Stimulated activated naive CD4-positive, alpha-beta T cell treated with Interleukin-2 at 50 U/mL for 16 hours (primary cell): ENCODE measurements around the gene ANKS1A.

Source experiments
- DNase-seq: peaks from one replicate; lab custom pipeline; 2025; lab: John Stamatoyannopoulos, UW

ANKS1A gene

DNA sequence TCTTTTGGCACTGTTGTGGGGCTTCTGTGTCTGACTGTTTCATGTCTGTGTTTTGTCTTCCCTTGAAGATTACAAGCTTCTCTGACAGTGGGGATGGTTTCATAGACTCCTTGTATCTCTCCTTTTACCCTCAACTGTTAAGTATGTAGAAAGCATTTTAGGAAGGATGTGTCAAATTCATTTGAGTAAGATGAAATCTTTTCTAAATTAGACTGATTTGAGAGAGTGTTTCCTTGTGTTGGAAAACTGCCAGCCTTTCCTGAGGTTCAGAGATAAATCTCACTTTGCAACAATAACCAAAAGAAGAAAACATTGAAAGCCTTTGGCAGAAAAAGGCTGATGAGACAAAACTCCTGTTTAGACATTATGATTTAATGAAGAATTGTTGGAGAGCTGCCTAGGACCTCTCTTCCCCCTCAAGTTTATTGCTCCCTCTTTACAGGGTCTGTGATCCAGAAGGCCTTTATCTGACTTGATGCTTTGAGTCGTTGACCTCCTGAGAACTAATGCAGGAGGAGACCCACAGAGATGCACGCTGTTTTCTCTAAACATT is 68.3 kb downstream of the ANKS1A start:
- DNase-seq, result no peak

DNA sequence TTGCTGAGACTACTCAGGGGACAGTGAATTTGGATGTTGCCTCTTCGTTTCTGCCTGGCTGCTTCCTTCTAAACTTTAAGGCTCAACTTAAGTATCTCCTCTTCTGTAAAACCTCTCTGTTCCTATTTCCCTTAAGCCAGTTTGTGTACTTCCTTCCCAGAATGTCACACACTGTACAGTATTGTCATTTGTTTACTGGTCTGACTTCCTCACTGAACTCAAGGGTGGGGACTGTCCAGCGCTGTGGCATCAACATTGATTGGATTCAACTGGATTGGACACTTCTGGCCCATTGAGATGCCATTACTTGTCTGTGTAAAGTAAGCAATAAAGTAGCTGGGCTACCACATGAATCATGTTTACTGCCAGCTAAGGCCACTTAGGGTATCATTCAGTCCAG is 69.7 kb downstream of the ANKS1A start:
- DNase-seq, result no peak

DNA sequence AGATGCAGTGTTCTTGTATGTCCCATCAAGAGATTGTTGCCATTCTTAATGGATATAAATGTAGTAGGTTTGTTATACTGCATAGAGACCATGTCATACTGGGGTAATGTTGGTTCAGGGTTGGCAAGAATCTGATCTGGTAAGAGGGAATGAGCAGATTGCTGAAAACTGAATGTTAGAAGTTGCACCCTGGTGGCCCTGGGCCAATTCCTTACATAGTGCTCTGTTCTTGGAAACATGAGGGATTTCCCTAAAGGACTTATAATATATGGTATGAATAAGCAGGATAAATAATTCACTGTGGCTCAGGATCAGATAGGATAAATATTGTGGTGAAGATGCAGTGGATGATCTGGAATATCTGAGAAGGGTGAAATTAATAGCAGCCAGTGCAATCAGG is 70.2 kb downstream of the ANKS1A start:
- DNase-seq, result no peak

DNA sequence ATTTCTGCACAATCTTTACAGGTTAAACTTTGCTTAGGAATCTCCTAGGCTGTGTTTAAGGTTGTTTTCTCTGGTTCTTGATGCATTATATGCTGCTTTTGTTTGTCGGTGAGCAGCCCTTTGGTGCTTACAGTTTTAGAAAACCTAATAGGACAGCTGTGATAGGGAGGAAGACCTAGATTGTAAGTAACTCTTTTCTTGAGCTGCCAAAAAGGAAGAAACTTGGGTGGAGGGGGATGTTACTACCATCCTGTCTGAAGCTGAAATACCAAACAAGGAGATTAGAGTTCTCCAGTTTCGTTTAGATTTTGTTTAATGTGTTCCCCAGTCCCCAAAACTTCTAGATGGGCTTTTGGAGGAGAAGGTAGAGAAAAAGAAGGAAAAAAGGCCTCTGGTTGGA is 72.0 kb downstream of the ANKS1A start:
- no peak for DNase-seq

DNA sequence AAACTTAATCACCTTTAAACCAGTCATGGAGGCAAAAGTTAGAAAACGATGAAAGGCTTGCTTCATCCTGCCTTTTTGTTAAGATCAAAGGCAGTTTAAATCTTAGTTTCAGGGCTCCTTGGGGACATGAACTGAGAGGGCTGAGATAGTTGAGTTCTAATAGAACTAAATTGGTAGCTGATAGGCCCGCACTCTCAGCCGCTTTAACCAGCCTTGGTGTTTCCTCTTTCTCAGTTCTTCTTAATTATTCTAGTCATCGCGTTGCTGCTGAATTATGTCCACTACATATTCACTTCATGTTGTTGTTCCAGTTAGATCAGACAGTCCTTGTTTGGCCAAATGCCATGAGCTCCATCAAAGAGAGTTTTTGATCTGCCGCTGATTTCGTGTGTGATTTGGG is 72.5 kb downstream of the ANKS1A start:
- no peak for DNase-seq

DNA sequence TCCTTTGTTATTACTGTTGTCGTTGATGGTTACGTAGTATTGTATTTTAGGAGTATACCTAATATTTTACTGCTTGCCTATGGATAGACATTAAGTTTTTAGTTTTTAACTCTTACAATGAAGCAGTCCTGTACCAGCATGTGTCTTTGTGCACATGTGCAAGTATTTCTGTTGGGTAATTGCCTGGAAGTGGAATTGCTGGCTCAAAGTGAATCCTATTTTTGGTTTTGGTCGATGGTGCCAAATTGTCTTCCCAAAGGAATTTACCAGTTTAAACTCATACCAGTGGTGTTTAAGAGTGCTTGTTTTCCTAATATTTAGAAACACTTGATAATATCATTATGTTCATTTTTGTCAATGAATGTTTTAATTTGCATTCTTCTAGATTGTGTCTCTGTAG is 75.5 kb downstream of the ANKS1A start:
- no peak for DNase-seq

DNA sequence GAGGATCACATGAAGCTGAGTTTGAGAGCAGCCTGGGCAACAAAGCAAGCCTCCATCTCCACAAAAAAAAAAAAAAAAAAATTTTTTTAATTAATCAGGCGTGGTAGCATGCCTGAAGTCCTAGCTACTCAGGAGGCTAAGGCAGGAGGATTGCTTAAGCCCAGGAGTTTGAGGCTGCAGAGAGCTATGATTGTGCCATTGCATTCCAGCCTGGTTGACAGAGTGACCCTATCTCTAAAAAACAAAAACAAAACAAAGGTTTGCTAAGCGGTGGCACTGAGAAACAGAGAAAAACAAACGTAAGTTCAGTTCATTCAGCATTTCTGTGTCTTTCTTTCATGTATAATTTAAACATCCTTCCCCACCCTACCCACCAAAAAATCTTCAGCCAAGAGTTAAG is 78.4 kb downstream of the ANKS1A start:
- DNase-seq, result no peak

DNA sequence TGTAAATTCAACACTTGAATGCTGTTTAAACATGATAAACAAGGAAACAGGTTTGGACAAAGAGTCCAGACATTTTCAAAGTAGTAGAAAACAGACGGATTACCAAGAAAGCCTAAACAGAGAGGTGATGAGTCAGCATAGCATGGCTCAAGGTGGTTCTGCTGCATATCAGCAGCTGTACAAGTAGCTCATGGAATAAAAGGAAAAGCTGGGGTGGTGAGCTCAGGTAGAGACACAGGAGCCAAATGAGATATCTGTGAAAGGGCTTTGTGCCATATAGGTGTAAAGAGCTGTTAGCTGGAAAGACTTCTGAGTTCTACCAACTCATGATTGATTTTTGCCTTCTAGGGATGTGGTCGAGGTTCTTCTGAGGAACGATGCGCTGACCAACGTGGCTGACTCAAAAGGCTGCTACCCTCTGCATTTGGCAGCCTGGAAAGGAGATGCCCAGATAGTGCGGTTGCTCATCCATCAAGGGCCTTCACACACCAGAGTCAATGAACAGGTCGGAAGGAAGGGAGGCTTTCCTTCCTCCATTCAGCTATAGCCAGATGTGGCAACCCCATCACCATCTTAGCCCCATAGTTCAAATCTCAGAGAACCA is 80.7 kb downstream of the ANKS1A start:
- DNase-seq, result no peak

DNA sequence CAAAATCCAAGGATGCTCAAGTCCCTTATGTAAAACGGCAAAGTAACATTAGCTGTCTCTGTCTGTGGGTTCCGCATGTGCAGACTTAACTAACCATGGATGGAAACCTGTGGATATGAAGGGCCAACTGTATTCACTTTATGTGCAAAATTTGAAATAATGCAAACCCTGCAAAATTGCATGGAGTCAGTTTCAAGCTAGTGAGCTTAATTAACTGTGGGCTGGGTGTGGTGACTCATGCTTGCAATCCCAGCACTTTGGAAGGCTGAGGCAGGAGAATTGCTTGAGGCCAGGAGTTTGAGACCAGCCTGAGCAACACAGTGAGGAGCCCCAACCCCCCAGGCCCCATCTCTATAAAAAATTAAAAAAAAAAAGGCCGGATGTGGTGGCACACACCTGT is 81.4 kb downstream of the ANKS1A start:
- DNase-seq, result no peak

DNA sequence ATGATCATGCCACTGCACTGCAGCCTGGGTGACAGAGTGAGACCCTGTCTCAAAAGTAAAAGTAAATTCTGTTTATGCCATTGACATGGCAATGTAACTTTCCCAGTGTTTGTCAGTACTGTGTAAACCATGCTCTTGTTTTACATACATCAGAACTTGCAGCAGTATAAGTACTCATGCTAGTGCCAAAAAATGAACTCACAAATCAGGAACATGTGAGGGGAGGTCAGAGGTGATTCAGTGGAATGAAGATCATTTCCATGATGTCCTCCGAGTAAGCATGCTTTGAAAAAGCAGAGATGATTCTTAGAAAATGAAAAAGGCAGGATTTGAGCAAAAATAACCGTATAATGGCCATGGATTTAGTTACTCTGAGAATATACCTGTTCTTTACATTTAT is 81.9 kb downstream of the ANKS1A start:
- DNase-seq, result no peak

DNA sequence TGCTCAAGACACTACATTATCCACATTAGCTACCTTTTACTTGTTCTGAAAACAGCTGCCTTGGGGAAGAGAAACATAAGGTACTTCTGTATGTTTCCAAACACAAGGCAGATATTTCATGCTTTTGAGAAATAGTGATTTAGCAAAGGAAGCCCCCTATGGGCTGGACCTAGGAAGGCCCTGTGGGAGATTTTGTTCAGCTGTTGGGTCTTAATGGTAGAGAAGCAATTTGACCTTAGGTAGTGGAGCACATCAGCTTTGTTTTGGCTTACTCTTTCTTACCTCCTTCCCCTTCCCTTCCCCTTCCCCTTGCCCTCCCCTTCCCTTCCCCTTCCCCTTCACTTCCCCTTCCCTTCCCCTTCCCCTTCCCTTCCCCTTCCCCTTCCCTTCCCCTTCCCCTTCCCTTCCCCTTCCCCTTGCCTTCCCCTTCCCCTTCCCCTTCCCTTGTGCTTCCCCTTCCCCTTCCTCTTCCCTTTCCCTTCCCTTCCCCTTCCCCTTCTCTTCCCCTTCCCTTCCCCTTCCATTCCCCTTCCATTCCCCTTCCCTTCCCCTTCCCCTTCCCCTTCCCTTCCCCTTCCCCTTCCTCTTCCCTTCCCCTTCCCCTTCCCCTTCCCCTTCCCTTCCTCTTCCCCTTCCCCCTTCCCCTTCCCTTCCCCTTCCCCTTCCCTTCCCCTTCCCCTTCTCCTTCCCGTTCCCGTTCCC is 84.6 kb downstream of the ANKS1A start:
- no peak for DNase-seq

DNA sequence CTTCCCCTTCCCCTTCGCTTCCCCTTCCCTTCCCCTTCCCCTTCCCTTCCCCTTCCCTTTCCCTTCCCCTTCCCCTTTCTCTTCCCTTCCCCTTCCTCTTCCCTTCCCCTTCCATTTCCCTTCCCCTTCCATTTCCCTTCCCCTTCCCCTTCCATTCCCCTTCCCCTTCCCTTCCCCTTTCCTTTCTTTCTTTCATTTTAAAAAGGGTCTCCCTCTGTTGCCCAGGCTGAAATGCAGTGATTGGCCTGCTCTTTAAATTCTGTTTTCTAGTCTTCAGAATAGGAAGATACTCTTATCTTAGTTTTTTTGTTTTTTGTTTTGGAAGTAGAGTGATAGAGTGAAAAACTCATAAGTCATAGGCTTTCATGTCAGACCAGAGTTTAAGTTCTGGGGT is 85.2 kb downstream of the ANKS1A start:
- DNase-seq, result no peak

DNA sequence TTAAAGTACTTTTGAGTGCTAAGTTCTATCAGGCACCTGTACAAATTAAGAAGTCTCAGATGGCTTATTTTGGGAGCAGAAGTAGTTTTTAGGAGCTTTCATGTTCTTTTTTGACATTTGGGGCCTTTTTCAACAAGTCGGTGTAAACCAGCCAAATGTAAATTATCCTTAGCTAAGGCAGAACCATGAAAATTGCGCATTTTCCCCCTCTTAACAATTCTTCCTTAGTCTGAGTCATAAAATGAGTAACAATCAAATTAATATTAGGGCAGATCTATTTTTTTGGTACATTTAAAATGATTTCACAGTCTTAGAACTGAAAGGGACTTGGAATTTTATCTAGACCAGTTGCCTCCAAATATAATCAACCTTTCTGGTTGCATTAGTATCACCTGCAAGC is 87.2 kb downstream of the ANKS1A start:
- no peak for DNase-seq

DNA sequence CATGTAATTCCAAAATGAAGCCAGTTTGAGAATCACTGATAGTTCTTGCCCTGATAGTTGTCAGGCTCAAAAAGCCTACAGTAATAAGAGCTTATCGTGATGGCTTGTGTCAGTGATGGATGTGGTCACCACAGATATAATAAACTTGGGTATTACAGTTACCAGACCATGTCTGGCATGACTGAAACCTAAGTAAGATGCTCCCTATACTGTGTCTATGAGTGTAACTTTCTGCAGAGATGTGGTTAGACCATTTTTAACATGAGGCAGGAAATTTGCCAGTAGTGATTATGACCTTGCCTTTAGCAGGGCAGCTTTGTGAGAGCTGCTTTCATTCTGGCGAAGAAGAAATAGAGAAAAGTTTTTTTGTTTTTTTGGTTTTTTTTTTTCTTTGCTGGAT is 90.2 kb downstream of the ANKS1A start:
- no peak for DNase-seq

DNA sequence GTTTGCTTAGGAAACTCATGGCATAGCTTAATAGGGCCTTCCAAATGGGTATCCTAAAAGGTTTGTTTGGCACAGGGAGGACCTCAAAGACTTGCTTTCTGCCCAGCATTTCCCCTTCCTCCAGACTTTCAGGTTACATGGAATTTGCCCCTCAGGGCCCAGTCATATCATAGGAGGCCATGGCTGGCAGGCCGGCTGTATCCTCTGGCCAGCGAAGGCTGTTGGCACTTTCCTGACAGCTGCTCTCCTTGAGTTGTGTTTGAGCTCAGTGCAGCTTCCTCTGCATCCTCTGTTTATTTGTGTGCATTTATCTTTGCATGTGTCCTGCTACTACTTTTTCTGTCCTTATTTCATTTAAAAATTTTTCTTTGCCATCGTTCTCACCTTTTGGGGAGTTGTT is 90.9 kb downstream of the ANKS1A start:
- no peak for DNase-seq

DNA sequence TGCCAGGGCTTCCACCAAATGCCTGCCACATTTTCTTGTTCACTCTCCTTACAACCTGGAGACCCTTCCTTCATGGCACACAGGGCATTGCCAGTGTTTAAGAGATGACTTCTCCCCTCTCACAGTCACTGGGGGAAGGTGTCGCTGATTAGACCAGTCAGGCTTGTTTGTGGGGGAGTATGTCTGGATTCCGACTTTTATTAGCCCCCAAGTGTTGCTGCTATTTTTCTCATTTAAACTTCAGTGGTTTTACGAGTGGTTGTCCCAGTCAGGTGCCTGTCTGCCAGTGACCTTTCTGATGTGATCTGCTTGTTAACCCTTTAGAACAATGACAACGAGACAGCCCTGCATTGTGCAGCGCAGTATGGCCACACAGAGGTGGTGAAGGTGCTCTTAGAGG is 92.3 kb downstream of the ANKS1A start:
- no peak for DNase-seq

DNA sequence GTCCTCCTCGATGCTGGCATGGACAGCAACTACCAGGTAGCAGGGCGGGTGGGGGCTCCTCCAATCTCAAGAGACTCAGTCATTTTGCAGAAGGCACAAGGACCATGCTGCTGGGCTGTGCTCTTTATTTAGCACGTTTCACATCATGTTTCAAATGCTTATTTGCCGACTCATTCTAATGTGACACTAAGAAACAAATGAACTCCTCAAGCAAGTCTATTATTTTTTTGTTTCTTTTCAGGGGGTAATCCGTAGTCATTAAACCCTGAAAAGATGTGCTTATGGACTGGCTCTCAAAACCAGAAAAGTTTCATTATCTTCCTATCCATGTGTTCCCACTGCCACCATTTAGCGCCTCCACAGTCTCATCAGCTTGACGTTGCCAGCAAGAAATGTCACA is 92.9 kb downstream of the ANKS1A start:
- no peak for DNase-seq

DNA sequence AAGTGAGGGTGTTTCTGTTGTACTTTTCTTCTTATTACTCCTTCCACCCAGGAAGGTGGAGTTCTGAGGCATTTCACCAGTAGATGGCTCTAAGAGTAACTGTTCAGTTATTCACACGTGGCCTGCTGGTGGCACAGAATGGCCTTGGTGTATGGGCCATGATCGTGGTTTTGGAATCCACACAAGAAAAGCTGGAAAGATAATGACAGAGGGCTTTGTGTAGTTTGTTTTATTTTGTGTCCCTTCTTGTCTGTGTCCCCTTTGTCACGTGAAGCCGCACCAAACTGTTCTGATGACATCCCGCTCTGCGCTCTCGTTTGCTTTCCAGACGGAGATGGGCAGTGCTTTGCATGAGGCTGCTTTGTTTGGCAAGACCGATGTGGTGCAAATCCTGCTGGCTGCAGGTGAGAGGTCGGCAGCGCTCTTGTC is 93.4 kb downstream of the ANKS1A start:
- no peak for DNase-seq

DNA sequence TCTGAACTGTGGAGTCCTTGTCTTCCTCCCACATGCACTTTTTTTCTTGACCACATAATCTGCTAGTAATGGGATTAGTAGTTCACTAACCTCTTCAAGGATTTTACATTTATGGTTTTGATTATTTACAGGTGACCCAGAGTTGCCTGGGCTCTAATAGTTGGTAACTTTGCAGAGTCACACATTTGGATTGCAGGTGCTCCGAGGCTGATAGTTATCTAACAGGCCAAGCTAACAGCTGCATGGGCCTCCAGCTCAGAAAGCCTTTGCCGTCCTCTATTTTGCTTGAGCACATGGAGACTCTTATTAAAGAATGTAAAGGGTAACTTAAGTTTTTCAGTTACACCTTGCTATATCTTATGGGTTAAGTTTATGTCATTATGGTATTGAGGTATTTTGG is 95.4 kb downstream of the ANKS1A start:
- DNase-seq, result no peak

DNA sequence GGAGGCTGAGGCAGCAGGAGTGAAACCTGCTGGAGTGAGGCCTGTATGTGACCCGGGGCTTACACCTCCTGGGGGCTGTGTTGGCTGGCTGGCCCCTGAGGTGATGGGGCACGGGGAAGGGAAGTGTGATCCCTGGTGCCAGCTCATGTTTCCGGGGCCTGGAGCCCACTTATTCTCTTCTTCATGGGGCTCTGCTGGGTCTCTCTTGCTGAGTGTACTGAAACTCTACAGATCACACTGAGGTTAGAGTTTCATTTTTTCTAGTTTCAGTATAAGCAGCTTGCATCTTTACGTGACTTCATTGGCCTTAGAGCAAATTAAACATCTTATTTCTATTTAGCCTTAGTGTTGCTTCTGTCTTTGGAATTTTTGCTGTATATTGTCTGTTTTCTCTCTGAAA is 96.2 kb downstream of the ANKS1A start:
- DNase-seq, result no peak

DNA sequence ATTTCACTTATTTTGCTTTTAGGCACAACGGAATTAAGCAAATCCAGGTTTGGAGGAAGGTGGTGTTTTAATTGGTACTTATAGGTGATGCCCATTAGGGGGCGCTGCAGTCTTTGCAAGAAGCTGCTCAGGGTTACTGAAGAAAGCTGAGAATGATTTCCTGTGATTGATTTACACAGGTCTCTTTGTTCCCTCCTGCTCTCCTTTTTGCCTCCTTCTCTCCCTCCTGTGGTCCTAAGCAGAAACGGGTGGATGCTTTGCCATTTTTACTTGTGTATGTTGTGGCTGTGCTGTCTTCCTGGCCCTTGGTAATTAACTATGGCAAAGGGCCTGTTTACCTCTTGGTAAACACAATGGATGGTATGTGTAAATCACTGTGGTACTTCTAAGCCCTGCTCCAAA is 97.8 kb downstream of the ANKS1A start:
- peak; percentile 28 for DNase-seq

DNA sequence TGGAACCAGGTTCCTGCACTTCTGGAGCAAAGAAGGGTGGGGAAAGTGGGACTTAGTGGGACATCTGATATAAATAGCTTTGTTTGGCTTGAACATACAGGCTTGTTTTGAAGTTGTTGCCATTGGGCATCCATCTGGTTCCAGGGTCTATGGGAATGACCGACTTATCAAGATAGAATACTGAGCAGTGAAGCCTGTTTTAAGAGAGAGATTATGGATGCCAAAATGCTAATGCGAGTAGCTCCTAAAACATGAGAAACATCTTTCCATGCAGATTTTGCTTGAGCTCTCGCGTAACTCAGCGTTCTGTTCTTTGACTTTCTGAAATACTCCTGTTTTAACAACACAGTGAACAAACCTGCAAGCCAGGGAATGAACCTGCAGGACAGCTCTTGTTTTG is 98.5 kb downstream of the ANKS1A start:
- DNase-seq, result no peak

DNA sequence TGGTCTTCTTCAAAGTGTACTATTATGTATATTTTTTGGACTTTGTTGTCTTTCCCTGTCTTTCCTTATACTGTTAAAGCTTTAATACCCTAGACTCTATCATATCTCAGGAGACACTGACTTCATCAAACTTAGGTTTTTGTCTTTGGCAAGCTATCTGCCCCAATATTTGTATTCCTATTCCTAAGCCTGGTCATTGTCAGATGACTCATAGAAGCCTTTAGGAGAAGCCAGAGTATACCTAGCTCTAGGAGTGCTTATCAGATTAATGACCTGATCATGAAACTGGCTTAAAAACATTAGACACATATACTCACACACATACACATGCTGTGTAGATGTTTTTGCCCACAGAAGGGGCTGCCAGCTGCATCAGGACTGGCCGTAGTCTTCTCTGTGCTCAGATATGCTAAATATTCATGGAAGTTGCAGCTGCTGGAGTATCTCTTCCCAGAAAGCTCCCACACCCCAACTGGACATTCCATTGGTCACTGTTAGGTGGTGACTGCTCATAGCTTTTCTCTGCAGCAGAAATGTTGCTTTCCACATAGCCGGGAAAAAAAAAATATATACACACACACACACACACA is 102.0 kb downstream of the ANKS1A start:
- DNase-seq, result no peak

DNA sequence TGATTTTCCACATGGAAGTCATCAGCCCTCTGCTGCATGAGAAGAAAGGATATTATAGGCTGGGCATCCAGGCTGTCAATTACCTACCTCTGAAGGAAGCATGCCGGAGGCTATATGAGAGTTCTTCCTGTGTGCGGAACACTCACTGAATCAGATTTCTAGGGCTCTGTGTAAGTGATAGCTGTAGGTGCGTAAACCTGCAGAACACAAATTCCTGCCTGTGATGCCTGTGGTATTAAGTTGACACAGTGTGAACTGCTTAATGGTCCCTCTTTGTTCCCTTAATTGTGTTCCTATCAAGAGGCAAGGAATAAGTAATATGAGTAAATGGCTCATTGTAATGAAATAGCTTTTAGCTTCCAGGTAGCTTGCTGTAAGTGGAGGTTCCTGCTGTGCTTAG is 103.3 kb downstream of the ANKS1A start:
- no peak for DNase-seq
